Stomach (tissue), 9 donors: ENCODE measurements around the gene CTSW. TPM values are rescaled to one million over a fixed set of nuclear protein-coding genes. Genes with fewer than 3 reads are reported as not detected.

ENCODE experiments used
- DNase-seq, 2 donors: peaks; one replicate each; pipeline versions ENCODE4 v3.0.0 to v3.0.0-alpha.2; 2013 to 2019
- H3K27ac ChIP-seq, 5 donors: fragments of 200-600 bp in 4 of 5; sonication (generic) in 4 of 5; one replicate each; pipeline ENCODE4 v1.5.1; 2013 to 2019; ENCODE audit warnings: mild to moderate bottlenecking in 1 of 5, moderate library complexity in 1 of 5
- H3K27me3 ChIP-seq, 3 donors: fragments of 200-600 bp; sonication (generic); one replicate each; pipeline ENCODE4 v1.5.1; 2017 to 2019; ENCODE audit warnings: mixed run types in 1 of 3
- H3K36me3 ChIP-seq, 4 donors: fragments of 200-600 bp; sonication (generic); 1 replicate in 3 of 4; 2 replicates in 1 of 4; pipeline ENCODE4 v1.5.1; 2016 to 2019
- H3K4me1 ChIP-seq, 4 donors: fragments of 200-600 bp; sonication (generic); one replicate each; pipeline ENCODE4 v1.5.1; 2016 to 2019
- H3K4me3 ChIP-seq, 4 donors: fragments of 200-600 bp; sonication (generic) in 3 of 4; one replicate each; pipeline ENCODE4 v1.5.1; 2016 to 2019; ENCODE audit warnings: mild to moderate bottlenecking in 1 of 4
- H3K9me3 ChIP-seq, 4 donors: fragments of 200-600 bp; sonication (generic); one replicate each; pipeline ENCODE4 v1.5.1; 2016 to 2019
- EP300 ChIP-seq: sonication (generic); formaldehyde crosslinking; IDR thresholded peaks from one replicate; pipeline ENCODE4 v1.6.1; 2017; ENCODE audit warnings: antibody characterized with exemption
- POLR2A ChIP-seq, 4 donors: fragments of 450-650 bp; IDR thresholded peaks; one replicate each; pipeline ENCODE4 v1.6.1; 2016; ENCODE audit warnings: antibody characterized with exemption in 4 of 4, control low read depth in 2 of 4, mild to moderate bottlenecking in 1 of 4, moderate library complexity in 1 of 4
- POLR2AphosphoS5 ChIP-seq, 3 donors: sonication (generic); formaldehyde crosslinking; IDR thresholded peaks; one replicate each; pipeline ENCODE4 v1.6.1; 2016; ENCODE audit warnings: antibody characterized with exemption in 3 of 3
- WGBS, 5 donors: extraction: QIAGEN DNeasy Blood & Tissue Kit in 3 of 5; methylation state at CpG; one replicate each; pipeline versions ENCODE4 v1.1.5 to v1.1.7; 2013 to 2018; 5-methylcytosine and 5-hydroxymethylcytosine counted together
- intact Hi-C: fragments of 100-400 bp; cut with DNase I; formaldehyde crosslinking; loops from one replicate; pipeline ENCODE4 v1.15.1; 2023; ENCODE audit warnings: low total_unique reads
- polyA plus RNA-seq, 3 donors: library from polyadenylated mRNA; stranded (reverse); fragments of 200-250 nt; gene quantifications; one replicate each; pipeline ENCODE4 v1.2.3, GENCODE V29; 2013
- total RNA-seq, 5 donors: library from RNA; depleted of rRNA; stranded (reverse); fragments of >200 nt; gene quantifications; one replicate each; pipeline versions ENCODE4 v1.1.0 to v1.2.3, GENCODE V29; 2014 to 2016
- TF ChIP-seq, protein P1 (sequence below), 7 experiments: fragments of 450-650 bp in 4 of 7; fragments of 200-600 bp in 3 of 7; sonication (generic) in 3 of 7; IDR thresholded peaks; one replicate each; pipeline ENCODE4 v1.5.1; 2016 to 2019; ENCODE audit warnings: antibody characterized with exemption in 7 of 7, control low read depth in 2 of 7, mild to moderate bottlenecking in 1 of 7
- donor health status: healthy with polysubstance abuse.
- donor health status: Bipolar disorder and iron deficiency.
- donor health status: healthy.

Gene CTSW
- total and polyA plus RNA-seq, 8 donors = 0.43 to 2.7 (median 1.3) TPM; not detected in 2

- no peaks in the 10 kb centered on the region for H3K9me3 ChIP-seq
- H3K4me1 ChIP-seq = peaks cover 25 to 64% (median 53%) of the 10 kb centered on the region in 4 donors
- H3K27ac ChIP-seq = peak within 1 kb of the TSS; percentile 92 to 98 (median 97)
- intact Hi-C loops = no loop called here
- H3K36me3 ChIP-seq = peaks cover 44 to 51% (median 47%) of the 10 kb centered on the region in 4 donors
- TF ChIP-seq POLR2AphosphoS5 (IDR thresholded peaks at IDR 0.05) = peak; percentile 74 to 96 (median 80)
- TF ChIP-seq, protein P1, sequence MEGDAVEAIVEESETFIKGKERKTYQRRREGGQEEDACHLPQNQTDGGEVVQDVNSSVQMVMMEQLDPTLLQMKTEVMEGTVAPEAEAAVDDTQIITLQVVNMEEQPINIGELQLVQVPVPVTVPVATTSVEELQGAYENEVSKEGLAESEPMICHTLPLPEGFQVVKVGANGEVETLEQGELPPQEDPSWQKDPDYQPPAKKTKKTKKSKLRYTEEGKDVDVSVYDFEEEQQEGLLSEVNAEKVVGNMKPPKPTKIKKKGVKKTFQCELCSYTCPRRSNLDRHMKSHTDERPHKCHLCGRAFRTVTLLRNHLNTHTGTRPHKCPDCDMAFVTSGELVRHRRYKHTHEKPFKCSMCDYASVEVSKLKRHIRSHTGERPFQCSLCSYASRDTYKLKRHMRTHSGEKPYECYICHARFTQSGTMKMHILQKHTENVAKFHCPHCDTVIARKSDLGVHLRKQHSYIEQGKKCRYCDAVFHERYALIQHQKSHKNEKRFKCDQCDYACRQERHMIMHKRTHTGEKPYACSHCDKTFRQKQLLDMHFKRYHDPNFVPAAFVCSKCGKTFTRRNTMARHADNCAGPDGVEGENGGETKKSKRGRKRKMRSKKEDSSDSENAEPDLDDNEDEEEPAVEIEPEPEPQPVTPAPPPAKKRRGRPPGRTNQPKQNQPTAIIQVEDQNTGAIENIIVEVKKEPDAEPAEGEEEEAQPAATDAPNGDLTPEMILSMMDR (IDR thresholded peaks at IDR 0.05) = peak in 5 of 7 experiments; percentile 66 to 93 (median 79)
- peak in 1 of 4 donors; percentile 35 for TF ChIP-seq POLR2A (IDR thresholded peaks at IDR 0.05)
- TF ChIP-seq EP300 = no peak
- peak within 1 kb of the TSS; percentile 94 to 99 (median 99) for H3K4me3 ChIP-seq
- DNase-seq = peak; percentile 98 to 99
- WGBS, 5 donors = 0 to 1% (median 0%) methylated on average over 66 to 78 of the region's 78 CpGs
- H3K27me3 ChIP-seq = no peaks in the 10 kb centered on the region
These were observed 19.1 kb upstream of the CTSW start, which contains the start of gene MUS81 for GRCh38 chr11:65860278-65861164. MUS81 (plus strand) TSS chr11:65860433; CDS start chr11:65860754, 321 bp downstream.

DNA sequence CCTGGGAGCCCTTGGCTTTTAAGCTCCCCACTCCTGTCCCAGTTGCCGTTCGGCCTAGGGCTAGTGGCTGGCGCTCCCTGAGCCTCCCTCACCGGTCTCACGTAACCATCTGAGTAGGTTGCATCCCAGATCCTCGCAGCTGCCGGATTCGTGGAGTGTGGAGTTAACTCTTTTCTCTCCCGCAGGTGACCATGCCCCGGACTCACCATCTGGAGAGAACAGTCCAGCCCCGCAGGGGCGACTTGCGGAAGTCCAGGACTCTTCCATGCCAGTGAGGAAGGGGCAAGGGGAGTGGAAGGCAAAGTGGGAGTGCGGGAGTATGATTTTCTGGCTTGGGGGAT lies 18.5 kb upstream of the CTSW start:
- Histone ChIP-seq H3K27ac (peak overlapping the region; percentile 92 to 98 (median 97)), H3K27me3 (no peaks in the 10 kb centered on the region), H3K36me3 (peaks cover 44 to 51% (median 47%) of the 10 kb centered on the region in 4 donors), H3K4me1 (peaks cover 18 to 58% (median 47%) of the 10 kb centered on the region in 4 donors), H3K9me3 (no peaks in the 10 kb centered on the region), H3K4me3 (peak overlapping the region; percentile 94 to 99 (median 99))
- no peak for DNase-seq
- 6 to 12% (median 10%) methylated on average over 13 to 14 of the region's 14 CpGs for WGBS, 5 donors
- TF ChIP-seq POLR2A (IDR thresholded peaks at IDR 0.05) = no peak
- no peak for TF ChIP-seq POLR2AphosphoS5 (IDR thresholded peaks at IDR 0.05)
- TF ChIP-seq, protein P1 (IDR thresholded peaks at IDR 0.05) = no peak
- intact Hi-C loops = no loop called here

DNA sequence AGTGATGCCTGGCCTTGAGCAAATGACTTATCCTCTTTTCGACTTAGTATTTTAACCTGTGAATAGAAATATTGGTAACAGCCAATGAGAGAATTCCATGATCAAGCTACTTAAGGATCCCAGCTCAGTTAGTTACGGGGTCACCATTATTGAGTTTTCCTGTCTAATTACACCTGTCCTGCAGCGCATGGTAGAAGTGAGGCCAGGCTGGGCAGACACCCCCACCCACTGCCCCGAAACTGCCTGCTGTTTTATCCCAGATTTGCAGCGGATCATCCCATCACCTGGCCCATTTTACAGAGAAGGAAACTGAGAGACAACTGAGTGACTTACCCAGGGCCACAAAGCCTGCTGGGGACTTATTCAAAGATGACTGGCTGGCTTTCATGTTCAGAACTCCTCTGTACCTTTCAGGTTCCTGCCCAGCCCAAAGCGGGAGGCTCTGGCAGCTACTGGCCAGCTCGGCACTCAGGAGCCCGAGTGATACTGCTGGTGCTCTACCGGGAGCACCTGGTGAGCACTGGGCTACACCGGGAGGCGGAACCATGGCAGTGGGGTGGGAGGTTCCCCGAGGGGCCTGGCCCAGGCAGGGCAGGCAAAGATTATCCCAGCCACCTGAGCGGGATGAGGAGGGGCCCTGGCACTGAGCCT lies 18.0 kb upstream of the CTSW start:
- DNase-seq = peak in 1 of 2 donors; percentile 28
- Histone ChIP-seq H3K9me3 (no peaks in the 10 kb centered on the region), H3K36me3 (peaks cover 43 to 52% (median 50%) of the 10 kb centered on the region in 4 donors), H3K4me1 (peaks cover 13 to 53% (median 42%) of the 10 kb centered on the region in 4 donors), H3K27me3 (no peaks in the 10 kb centered on the region), H3K27ac (peak overlapping the region in 4 of 5 donors; percentile 92 to 98 (median 97)), H3K4me3 (peak overlapping the region; percentile 94 to 99 (median 99))
- intact Hi-C loops = no loop called here
- TF ChIP-seq POLR2AphosphoS5 (IDR thresholded peaks at IDR 0.05) (no peak), EP300 (no peak), POLR2A (IDR thresholded peaks at IDR 0.05) (no peak)
- TF ChIP-seq, protein P1 (IDR thresholded peaks at IDR 0.05) = no peak
- 80 to 87% (median 84%) methylated on average over 5 to 13 of the region's 13 CpGs for WGBS, 5 donors

DNA sequence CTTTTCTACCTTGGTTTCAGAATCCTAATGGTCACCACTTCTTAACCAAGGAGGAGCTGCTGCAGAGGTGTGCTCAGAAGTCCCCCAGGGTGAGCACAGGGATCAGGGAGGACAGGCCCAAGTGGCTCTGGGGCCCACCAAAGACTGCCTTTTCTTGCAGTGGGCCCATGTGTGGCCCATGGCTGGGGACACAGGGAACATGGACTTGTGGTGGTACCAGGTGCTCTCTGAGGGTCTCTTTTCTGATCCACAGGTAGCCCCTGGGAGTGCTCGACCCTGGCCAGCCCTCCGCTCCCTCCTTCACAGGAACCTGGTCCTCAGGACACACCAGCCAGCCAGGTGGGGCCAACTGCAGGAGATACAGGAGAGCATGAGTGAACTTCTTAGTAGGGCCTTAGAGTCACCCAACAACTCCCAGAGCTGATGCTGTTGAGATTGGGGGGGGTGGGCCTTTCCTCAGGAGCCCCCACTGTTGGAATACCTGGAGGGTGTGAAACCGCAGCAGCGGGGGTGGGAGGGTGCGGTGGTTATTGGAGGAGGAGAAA lies 17.4 kb upstream of the CTSW start:
- no peak for DNase-seq
- TF ChIP-seq EP300 (no peak), POLR2AphosphoS5 (IDR thresholded peaks at IDR 0.05) (no peak), POLR2A (IDR thresholded peaks at IDR 0.05) (no peak)
- TF ChIP-seq, protein P1 (IDR thresholded peaks at IDR 0.05) = no peak
- peak overlapping the region in 2 of 4 donors; percentile 94 to 99 for H3K4me3 ChIP-seq
- H3K36me3 ChIP-seq = peaks cover 43 to 58% (median 56%) of the 10 kb centered on the region in 4 donors
- H3K9me3 ChIP-seq = no peaks in the 10 kb centered on the region
- 77 to 100% (median 83%) methylated on average over 4 to 5 of the region's 5 CpGs for WGBS, 5 donors
- peak overlapping the region in 3 of 5 donors; percentile 13 to 98 (median 97) for H3K27ac ChIP-seq
- no peaks in the 10 kb centered on the region for H3K27me3 ChIP-seq
- intact Hi-C loops = no loop called here
- peaks cover 13 to 56% (median 40%) of the 10 kb centered on the region in 4 donors for H3K4me1 ChIP-seq
